Erythroblast (primary cell): ENCODE results near the gene ZNF124.
"Not testable (repeated sequence)": the region's sequence is repeated elsewhere in the genome, so short reads cannot be mapped to it uniquely, and the experiment has no call there.

Source experiments
- GATA1 ChIP-seq: IDR thresholded peaks from 2 replicates; pipeline ENCODE4 v1.6.1; 2011; ENCODE audit warnings: low read depth, mild to moderate bottlenecking, control low read depth, low read length, moderate library complexity
- POLR2A ChIP-seq: IDR thresholded peaks from 2 replicates; pipeline ENCODE4 v1.6.1; 2011; ENCODE audit warnings: mild to moderate bottlenecking, low read length

- not testable (repeated sequence) for TF ChIP-seq POLR2A, GATA1
These were observed 45.7 kb downstream of the ZNF124 start for GRCh38 chr1:247126166-247126565.
